NCI-H524 (cell line): ENCODE data around the gene MRPL55.

Experiments used
- DNase-seq, 2 experiments: peaks; one replicate each; lab custom pipeline; 2025; lab: John Stamatoyannopoulos, UW

MRPL55 gene

DNA sequence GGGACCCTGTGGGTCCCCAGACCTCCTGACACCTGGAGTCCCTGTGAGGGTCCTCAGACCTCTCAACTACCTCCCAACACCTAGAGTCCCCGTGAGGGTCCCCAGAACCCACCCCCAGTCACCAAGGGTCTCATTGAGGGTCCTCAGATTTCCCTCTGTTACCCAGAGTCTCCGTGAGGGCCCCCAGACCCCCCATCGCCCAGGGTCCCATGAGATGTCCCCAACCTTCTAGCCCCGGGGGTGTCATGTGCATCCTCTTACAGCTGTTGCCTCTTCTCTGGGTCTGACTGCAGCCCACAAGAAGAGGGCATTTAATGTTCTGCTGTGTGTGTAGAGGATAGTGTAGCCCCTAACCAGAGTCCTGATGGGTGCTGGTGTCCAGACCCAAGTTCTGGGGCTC, 38.7 kb upstream of the MRPL55 start:
- DNase-seq = no peak

DNA sequence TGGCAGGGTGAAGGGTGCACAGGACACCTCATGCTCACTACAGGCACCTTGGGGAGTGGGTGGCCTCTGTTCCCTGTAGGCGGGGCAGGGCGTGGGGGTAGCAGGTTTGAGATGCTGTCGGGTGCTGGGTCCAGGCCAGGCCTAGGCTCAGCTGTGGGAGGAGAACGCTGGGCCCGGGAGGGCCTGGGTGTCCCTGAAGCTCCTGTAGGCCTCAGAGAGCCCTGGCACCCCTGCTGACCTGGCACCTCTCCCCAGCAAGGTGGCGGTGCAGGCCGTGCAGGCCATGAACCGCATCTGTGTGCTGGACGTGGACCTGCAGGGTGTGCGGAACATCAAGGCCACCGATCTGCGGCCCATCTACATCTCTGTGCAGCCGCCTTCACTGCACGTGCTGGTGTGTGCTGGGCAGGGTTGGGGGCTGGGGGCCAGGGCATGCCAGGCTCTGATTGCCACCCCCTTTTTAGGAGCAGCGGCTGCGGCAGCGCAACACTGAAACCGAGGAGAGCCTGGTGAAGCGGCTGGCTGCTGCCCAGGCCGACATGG, 38.1 kb upstream of the MRPL55 start:
- DNase-seq = no peak

DNA sequence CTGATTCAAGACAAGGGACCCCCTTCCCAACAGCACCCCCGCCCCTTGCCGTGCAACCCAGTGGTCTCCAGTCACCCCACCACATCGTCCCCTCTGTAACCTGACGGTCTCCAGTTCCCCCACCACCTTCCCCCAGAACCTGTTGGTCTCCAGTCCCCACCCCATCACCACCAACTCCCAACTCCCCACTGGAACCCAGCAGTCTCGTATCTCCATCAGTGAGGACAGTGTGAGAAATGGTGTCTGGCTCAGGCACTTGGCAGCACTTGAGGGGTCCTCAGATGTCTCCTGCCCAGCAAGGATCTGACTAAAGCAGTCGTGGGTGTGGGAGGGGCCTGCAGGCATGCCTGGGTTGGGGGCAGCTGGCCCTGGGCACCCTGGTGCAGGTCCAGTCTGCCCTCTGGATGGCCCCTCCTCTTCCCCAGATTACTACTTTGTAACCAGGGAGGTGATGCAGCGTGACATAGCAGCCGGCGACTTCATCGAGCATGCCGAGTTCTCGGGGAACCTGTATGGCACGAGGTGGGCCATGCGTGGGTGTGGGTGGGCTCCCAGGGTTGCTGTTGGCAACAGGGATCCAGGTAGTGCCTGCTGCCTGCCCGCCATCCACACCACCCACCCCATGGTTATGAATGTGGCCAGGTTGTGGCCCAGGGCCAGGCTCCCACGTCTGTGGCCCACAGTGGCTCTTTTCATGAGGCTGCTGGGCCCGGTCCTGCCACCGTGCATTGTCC, 37.5 kb upstream of the MRPL55 start:
- DNase-seq = no peak

DNA sequence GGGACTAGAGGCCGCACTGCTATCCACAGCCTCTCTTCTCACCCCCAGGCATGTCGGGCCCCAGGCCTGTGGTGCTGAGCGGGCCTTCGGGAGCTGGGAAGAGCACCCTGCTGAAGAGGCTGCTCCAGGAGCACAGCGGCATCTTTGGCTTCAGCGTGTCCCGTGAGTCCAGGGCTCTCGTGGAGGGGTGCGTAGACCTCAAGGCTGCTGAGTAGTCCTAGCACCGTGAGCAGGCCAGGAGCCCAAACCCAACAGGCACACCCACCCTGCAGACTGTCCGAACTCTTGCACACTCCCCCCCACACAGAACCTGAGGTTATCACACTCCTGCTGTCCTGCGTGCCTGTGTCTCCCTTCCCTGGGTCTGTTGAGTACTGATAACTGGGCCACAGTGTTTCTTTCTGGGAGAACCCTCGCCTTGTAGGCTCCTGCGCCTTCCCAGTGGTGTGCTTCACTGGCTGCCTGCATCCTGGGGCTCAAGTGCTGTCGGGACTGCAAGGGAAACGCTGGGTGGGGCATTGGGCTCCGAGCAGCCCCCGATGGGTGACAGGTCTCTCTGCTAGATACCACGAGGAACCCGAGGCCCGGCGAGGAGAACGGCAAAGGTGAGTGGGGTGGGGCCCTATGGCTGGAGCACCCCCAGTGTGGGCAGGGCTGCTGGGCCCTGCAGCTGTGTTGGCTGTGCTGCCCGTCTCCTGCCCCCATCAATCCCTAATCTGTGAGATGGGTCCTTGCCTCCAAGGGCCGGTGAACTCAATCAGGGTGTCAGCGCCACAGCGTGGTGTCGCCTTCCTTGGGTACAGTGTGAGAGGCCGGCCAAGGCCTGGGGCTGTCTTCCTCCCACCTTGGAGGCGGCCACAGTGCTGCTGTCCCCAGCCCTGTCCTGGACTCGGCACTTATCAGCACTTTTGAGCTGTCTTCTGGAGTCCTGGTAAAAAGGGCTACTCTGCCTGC, 36.6 kb upstream of the MRPL55 start:
- no peak for DNase-seq

DNA sequence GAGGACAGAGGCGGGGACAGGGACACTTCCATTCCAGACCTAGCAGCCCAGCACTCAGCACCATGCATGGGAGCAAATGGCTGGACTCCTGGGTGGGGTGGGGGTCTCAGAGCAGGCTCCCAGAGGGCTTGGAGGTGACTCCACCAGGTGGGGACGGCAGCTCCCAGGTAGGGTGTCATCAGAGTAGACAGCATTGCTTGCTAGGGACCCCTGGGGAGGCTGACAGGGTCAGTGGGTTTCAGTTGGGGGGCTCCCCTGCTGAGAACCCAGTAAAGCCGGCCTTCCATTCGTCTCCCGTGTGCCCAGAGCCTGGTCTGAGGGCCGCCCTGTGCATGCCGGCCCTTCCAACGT, 35.9 kb upstream of the MRPL55 start:
- DNase-seq = no peak

DNA sequence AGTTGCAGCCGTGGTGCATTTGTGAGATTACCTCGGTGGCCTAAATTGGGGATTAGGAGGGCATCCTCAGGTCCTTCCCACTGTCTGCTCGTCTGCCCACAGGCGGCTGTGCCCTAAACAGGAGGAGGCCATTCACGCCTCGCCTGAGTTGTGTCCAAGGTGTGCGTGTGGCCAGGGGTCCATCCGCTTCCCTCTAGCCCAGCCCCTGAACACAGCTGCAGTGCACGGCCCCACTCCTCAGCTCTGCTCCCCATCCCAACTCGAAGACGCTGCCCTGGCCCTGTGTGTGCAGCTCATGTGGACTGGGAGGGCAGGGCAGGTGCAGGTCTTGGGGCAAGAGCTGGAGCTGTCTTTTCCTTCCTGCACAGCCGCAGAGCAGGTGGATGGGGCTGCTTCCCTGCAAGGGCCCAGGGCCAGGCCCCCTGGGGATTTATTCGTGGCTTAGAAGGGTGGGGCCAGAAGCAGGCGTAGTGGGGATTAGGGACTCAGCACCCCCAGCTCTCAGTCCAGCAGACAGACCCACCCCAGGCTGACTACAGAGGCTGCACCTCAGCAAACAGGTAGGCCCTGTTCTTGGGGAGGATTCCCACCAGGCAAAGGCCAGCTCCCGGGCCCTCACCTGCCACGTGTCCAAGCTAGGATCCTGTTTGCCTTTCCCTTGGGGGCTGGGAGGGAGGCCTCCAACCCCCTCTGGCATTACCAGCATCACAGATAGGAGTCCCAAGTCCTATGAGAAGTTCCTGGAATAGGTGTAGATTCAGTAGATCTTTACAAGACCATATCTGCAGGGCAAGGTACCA, 35.3 kb upstream of the MRPL55 start:
- DNase-seq = peak in 1 of 2 experiments; percentile 44

DNA sequence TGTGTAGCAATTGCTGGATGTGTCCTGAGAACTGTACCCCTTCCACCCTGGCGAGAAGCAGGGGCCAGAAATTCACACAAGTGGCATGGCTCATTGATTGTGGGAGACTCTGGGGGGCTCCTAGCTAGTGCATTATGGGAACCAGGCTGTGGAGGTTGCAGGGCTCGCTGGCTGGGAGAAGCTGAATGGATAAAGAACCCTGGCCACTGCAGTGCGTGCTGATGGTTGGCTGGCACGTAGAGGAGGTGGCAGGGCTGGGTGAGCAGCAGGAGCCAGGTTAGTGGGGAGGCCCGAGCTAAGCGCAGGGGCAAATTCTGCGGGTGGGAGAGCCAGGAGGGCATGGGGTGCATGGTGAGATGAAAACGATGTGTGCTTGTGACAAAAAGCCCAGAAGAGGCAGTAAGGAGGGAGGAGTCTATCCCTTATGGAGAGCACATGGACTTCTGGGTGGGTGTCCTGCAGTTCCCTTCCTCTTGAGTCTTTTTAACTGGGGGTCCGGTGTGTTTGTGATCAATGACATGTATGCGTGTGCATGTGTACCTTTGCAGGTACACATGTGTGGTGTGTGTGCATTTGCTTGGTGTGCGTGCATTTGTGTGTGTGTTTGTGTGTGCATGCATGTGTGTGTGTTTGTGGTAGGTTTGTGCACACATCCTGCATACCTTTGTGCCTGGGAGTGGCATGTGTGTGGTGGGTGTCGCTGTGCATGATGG, 34.5 kb upstream of the MRPL55 start:
- no peak for DNase-seq

DNA sequence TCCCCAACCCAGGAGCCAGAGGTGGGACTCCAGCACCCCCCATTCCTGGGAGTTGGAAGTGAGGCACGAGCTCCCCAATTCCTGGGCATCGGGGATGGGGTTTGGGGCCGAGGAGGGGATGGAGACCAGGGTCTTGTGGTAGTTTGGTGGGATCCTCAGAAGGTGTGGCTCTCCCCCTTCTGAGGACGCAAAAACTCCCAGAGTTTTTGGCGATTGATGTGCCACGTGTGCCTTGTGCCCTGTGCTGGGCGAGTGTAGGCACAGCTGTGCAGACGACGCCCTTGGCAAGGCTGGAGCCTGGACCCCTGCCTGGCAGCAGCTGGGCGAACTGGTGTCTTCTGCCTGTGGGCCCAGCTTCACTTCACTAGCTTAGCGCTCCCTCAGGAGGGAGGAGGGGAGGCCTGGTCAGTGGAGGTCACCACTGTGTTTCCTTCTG, 33.6 kb upstream of the MRPL55 start:
- no peak for DNase-seq

DNA sequence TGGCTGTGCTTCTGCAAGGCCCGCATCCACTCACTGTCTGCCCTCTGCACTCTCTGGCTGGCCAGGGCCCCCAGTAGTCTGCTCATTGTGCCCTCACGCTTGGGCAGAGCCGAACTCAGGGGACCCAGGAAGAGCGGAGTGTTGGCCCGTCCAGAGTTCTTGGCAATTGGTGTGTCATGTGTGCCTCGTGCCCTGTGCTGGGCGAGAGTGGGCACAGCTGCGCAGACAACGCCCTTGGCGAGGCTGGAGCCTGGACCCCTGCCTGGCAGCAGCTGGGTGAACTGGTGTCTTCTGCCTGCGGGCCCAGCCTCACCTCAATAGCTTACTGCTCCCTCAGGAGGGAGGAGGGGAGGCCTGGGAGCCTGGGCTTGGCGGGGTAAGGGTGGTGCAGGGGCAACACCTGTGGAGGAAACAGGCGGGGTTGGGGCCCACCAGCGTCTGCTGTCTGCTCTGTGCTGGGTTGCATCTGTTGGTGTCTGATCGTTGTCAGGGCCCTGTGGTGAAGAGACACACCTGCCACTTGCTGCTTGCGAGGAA, 33.1 kb upstream of the MRPL55 start:
- DNase-seq = no peak

DNA sequence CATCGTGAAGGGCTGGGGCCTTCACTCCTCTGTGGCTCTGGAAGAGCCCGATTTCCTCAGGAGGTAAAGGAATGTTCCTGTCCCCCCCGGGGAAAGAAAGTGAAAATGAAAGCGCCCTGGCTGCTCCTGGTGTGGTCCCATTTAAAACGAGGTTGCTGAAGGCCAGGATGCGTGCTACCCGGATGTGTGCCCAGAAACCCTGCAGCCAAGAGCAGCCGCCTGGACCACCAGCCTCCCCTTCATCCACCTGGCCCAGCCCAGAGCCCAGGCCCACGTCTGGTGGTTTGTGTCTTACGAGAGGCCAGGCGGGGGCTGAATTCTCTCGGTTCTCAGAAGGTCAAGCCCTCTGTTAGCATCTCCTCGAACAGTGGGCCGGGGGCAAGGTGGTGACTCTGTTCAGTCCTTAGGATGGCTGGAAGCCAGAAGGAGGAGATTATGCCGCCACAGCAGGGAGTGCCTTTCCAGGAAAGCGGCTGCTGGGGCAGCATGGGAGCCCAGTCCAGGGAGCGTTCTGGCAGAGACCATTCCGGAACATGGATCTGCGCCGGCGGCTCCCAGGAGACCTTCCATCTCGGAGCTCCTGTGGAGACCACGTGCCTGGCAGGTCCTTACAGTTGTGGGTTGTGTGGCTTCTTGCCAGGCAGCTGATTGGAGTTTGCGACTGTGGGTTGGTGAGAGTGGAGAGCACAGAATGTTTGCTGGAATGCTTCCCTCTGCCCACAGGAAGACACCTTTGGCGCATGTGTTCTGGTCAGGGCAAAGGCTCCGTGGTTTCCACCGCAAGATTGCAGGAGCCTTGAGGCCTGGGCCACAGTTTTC, 32.3 kb upstream of the MRPL55 start:
- DNase-seq = no peak

DNA sequence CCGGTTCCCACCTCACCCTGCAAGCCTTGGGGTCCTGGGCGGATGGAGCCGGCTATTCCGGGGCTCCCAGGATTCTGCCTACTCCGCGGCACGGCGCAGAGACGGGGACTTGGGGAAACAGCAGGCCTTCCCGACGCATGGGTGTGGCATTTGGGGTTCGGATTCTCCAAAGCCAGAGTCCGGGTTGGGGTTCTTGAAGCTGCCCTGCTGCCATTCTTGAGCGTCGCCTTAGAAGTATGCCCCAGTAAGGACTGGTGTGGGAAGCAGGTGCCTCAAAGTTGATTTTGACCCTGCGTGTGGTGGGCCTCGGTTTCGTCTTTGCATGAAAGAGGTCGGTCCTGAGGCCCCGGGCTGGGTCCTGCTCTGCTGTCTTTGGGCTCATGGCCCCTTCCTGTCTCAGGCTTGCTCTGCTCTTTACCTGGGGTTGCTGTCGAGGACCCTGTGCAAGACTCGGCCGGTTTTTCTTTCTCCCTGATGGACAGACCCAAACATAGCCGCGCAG, 31.7 kb upstream of the MRPL55 start:
- DNase-seq = no peak

DNA sequence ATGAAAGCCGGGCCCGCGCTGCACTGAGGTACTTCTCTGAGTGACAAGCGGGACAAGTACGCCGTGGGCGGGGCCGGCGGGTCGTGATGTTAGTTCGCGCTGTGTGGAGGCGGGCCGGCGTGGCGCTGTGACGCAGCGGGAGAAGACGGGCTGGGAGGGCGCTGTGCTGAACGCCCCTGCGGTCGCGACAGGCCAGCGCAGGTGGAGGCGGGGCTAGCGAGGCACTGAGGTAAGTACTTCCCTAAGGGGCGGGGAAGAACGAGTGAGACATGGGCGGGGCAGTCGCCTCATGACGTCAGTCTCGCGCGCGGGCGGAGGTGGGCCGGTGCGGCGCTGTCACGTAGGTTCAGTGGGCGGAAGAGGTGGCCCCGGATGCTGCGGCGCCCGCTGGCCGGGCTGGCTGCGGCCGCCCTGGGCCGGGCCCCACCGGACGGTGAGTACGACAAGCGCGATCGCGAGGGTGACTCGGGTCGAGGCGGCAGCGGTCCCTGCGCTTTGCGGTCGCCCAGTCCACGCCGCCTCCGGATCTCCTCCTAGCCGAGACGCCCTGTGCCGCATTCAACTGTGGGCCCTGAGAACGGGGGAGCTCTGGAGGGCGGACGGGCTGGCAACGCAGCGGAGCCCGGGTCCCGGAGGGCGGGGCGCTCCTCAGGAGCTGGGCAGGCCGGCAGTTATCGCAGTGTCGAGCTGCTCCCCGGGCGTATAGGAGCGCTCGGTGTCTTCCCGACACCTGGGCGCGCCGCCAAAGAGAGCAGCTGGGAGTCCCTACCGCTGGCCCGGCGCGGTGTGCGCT, 31.0 kb upstream of the MRPL55 start, which contains the start of gene GUK1:
GUK1 (plus strand) TSS at position 349 of the 793 bp plus-strand sequence; CDS start at position 373, 24 bp downstream.
- DNase-seq = peak; percentile 96 to 99

DNA sequence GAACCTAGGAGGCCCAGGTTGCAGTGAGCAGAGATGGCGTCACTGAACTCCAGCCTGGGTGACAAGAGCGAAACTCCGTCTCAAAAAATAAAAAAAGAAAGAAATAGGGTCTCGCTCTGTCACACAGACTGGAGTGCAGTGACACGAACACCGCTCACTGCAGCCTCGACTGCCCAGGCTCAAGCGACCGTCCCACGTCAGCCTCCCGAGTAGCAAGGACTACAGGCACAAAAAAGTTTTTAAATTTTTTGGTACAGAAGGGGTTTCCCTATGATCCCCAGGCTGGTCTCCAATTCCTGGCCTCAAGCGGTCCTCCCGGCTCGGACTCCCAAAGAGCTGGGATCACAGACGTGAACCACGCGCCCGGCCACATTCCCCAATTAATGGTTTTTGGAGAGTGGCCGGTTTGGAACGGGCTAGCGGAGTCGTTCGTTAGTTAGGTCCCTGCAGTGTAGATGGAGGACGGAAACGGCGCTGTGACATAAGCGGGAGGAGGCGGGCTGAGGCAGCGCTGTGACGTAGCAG, 30.4 kb upstream of the MRPL55 start:
- no peak for DNase-seq

DNA sequence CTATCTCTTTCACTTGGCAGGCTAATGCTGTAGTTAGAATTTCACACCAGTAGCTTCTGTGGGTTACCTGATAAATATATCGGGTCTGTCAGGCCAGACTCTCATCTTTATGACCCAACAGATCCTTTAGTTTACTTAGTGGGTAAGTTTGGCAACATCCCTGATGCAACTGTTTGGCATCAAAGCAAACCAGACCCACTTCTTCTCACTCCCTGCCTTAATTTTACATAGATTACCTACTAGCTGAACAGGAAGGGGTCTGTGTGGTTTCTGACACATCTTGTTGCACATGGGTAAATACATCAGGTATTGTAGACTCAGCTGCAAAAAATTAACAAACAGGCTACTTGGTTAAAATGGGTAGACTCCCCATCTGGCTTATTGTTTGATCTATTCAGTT, 27.8 kb upstream of the MRPL55 start:
- no peak for DNase-seq

DNA sequence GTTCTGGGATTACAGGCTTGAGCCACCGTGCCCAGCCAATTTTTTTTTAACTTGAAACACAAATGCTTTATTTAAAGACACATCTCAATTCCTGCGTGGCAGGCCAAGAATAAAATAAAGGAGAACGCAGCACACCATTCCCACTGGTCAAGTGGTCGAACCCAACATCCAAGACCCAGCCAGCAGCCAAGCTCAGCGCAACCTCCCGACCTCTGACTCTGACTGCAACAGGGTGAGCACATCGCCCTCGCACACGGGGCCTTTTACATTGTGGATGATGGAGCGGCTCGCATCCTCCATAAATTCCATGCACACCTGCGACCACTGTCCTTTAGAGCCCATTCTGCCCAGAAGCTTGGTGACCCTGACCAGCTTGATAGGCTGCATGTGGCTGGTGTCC, 25.5 kb upstream of the MRPL55 start:
- no peak for DNase-seq

DNA sequence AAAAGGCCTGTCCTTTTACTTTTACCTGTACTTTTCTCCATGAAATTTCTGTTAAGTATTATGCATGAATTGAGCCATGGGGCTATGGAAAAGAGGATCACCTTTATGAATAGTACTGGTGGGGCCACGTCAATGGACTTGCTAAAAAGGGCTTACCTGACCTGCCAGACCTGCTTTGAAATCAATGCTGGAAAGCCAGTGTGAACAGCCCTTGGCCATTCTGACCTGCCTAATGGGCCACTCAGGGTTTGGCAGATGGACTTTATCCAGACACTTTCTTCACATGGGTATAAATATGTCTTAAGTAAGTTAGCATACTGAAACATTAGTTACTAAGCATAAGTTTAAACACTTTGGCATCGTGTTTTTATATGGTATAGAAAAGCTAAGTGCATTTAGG, 22.7 kb upstream of the MRPL55 start:
- no peak for DNase-seq

DNA sequence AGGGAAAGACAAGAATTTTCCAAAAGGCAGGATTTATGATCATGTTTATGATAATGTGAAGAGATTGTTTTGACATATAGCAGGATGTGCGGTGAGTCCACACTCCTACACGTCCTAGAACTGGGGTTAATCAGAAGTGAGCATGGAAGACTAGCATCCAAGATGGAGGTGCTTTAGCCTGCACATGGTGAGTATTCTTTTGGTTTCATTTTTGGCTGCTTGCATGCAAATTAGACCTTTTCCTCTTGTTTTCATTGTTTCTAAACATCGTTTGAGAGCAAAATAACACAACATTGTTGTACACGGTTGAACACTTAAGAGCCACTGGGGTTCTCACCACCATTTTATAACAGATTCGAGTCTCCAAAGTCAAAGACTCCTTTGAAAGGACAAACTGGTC, 16.1 kb upstream of the MRPL55 start:
- DNase-seq = no peak

DNA sequence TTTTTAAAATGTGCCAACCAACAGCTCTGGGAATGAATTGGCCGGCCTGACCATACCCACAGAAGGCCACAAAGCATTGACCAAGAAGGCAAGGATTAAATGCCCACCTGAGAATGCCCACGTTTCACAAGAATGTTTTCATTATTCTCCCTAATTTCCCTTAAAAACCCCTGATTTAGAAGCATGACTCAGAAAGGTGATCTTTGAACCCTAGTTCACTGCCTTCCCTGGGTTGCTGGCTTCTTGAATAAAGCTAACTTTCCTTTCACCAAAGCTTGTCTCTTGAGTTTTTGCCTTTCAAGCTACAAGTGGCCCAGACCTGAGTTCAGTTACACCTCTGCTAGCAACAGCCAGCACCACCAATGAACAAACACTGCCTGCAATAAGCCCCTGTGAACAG, 14.4 kb upstream of the MRPL55 start:
- DNase-seq = no peak

DNA sequence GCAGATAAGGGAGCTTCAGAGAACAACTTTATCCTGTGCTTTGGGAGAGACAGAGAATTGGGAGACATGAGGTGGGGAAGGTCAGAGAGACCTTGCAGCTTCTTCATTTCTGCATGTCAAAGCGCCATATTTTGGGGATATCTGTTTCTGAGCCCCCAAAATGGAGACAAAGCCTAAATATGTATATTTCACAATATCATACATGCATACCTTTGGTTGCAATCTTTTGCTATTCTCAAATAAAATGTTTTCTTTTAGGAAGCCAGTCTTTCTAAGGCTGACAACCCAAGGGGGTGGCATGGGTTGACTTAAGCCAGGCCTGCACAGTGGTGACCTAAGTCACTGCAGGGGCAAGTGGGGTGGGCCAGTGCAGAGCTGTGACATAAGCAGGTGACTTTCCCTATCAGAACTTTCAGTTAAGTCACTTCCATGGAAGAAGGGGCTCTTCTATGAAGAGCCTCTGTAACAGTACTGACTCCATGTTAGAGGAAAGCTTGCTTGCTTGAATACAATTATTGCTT, 13.9 kb upstream of the MRPL55 start:
- no peak for DNase-seq
